ENCODE results near the gene OR10K2. TPM values are rescaled to one million over a fixed set of nuclear protein-coding genes. Genes with fewer than 3 reads are reported as not detected.

The OR10K2 gene
- total RNA-seq, 1 experiment from 2014 or later, result not detected

- no peak for TF ChIP-seq CTCF (conservative IDR thresholded peaks at IDR 0.05)
- Histone ChIP-seq H3K27me3 (ENCODE audit: insufficient read depth, low read length) (no peaks in the 10 kb centered on the region), H3K56ac (ENCODE audit: insufficient read length, low read depth, low read length) (no peak overlapping the region), H4K5ac (ENCODE audit: insufficient read length, low read depth, low read length) (no peak overlapping the region), H2BK5ac (ENCODE audit: insufficient read length, low read length) (no peak overlapping the region), H3K79me2 (ENCODE audit: insufficient read depth, low read length) (no peaks in the 10 kb centered on the region), H4K91ac (ENCODE audit: insufficient read length, low read depth, low read length) (no peak overlapping the region), H2BK120ac (ENCODE audit: low read depth, low read length, poor library complexity, severe bottlenecking) (no peak overlapping the region), H2AK5ac (ENCODE audit: insufficient read length, low read length) (no peak overlapping the region), H3K4me2 (ENCODE audit: insufficient read depth, insufficient read length, low read length) (no peak overlapping the region), H2BK12ac (ENCODE audit: insufficient read length, low read depth, low read length) (no peak overlapping the region), H4K20me1 (ENCODE audit: control insufficient read depth, insufficient read depth, insufficient read length) (no peaks in the 10 kb centered on the region), H4K8ac (replicated peaks; ENCODE audit: insufficient read length, low read depth, low read length) (no peak overlapping the region), H3K9ac (ENCODE audit: extremely low read depth, insufficient read length, low read length) (no peak overlapping the region), H3K18ac (ENCODE audit: insufficient read length, low read depth, low read length) (no peak overlapping the region), H2AFZ (ENCODE audit: low read length) (no peak overlapping the region), H3T11ph (ENCODE audit: low read length) (no peak overlapping the region), H2BK15ac (ENCODE audit: low read depth, low read length) (no peak overlapping the region), H3K79me1 (ENCODE audit: insufficient read depth, low read depth, low read length, poor library complexity, severe bottlenecking) (no peaks in the 10 kb centered on the region), H3K14ac (ENCODE audit: insufficient read depth, low read length) (no peak overlapping the region), H3K23me2 (ENCODE audit: insufficient read length, low read depth, low read length, poor library complexity, severe bottlenecking) (no peaks in the 10 kb centered on the region), H3K9me3 (ENCODE audit: control insufficient read depth, low read depth, low read length) (no peaks in the 10 kb centered on the region), H3K23ac (ENCODE audit: insufficient read length, low read depth, low read length) (no peak overlapping the region), H3K27ac (ENCODE audit: insufficient read length, low read depth, low read length) (no peak overlapping the region), H3K4me1 (ENCODE audit: insufficient read depth, low read length) (no peaks in the 10 kb centered on the region; the same call in 1 of the 2 replicates), H3K4ac (ENCODE audit: low read depth, low read length) (no peak overlapping the region), H2BK20ac (ENCODE audit: low read depth, low read length, poor library complexity, severe bottlenecking) (no peak overlapping the region)
- Mint-ChIP-seq H3K27me3 (ENCODE audit: low read depth) (no peaks in the 10 kb centered on the region; the same call in 1 of the 2 replicates), H3K27ac (no peak overlapping the region), H3K9me3 (no peaks in the 10 kb centered on the region), H3K4me3 (no peak overlapping the region), H3K36me3 (ENCODE audit: insufficient read depth in 1 of 3, low read depth in 3 of 3) (no peaks in the 10 kb centered on the region; a peak in 1 of 7 replicates), H3K4me1 (peaks cover 16 to 19% of the 10 kb centered on the region in 2 experiments)
- no peak for DNase-seq
Observed at GRCh38 chr1:158417586-158417985, 8.5 kb downstream of the OR10K2 start.
